Fibroblast of mammary gland (primary cell): ENCODE results near the gene ATG9A.

Experiments used
- DNase-seq: peaks from one replicate; pipeline ENCODE4 v3.0.0-alpha.2; 2010; ENCODE audit warnings: low read depth
- H3K4me3 ChIP-seq: 2 replicates; pipeline ENCODE4 v1.5.1; 2011; ENCODE audit warnings: low read depth, mild to moderate bottlenecking, low read length, moderate library complexity; ENCODE audit not compliant: control insufficient read depth
- TF ChIP-seq, protein P1 (sequence below): conservative IDR thresholded peaks from 2 replicates; pipeline ENCODE4 v1.5.1; 2011; ENCODE audit warnings: low read depth, low read length, inconsistent platforms; ENCODE audit not compliant: control insufficient read depth, insufficient read depth

Gene ATG9A

DNA sequence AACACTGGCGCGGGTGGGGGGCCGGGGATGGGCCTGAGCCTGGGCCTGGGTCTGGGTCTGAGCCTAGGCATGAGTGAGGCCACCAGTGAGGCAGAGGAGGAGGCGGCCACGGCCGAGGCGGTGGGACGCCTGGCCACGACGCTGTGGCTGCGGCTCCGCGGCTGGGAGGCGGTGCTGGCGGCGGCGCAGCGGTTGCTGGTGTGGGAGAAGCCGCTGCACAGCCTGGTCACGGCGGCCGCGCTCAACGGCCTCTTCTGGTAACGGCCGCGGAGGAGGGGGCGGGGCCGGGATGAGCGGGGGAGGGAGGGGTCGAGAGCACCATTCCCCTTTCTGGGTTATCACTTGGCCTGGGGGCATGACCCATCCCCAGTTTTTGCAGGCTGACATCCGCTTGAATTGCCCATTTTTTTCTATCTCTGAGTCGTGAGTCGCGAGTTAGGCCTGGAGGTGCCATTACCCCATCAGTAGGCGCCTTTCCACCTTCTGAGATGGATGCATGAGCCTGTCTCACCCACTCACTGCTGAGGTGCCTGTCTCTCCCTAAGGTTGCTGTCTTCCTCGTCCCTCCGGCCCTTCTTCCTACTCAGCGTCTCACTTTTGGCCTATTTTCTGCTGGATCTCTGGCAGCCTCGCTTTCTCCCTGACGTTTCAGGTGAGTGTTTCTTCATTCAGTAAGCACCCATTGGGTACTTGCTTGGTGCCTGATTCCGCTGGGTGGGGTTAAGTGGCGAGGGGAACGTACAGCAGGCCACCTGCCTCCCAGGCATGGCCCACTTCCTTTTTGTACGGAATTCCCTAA lies 50.9 kb downstream of the ATG9A start:
- TF ChIP-seq, protein P1, sequence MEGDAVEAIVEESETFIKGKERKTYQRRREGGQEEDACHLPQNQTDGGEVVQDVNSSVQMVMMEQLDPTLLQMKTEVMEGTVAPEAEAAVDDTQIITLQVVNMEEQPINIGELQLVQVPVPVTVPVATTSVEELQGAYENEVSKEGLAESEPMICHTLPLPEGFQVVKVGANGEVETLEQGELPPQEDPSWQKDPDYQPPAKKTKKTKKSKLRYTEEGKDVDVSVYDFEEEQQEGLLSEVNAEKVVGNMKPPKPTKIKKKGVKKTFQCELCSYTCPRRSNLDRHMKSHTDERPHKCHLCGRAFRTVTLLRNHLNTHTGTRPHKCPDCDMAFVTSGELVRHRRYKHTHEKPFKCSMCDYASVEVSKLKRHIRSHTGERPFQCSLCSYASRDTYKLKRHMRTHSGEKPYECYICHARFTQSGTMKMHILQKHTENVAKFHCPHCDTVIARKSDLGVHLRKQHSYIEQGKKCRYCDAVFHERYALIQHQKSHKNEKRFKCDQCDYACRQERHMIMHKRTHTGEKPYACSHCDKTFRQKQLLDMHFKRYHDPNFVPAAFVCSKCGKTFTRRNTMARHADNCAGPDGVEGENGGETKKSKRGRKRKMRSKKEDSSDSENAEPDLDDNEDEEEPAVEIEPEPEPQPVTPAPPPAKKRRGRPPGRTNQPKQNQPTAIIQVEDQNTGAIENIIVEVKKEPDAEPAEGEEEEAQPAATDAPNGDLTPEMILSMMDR = no peak
- no peak for DNase-seq

GRCh38 chr2:219177552-219178376 lies 51.7 kb downstream of the ATG9A start, which contains the start of gene RETREG2:
RETREG2 (plus strand) TSS chr2:219178275; CDS start chr2:219178353, 78 bp downstream.
- peak; percentile 92 for DNase-seq
- peak within 1 kb of the TSS; percentile 88 for H3K4me3 ChIP-seq
- TF ChIP-seq, protein P1 = no peak

More for the DNA sequence above, 50.9 kb downstream of the ATG9A start:
- peak overlapping the region; percentile 81 for H3K4me3 ChIP-seq

- DNase-seq = peak; percentile 63
- TF ChIP-seq, protein P1 = no peak
These were observed 52.5 kb downstream of the ATG9A start, which contains the start of gene CNPPD1 for GRCh38 chr2:219176818-219177551. CNPPD1 (minus strand) TSS chr2:219176925; CDS start chr2:219176828, 97 bp downstream.

DNA sequence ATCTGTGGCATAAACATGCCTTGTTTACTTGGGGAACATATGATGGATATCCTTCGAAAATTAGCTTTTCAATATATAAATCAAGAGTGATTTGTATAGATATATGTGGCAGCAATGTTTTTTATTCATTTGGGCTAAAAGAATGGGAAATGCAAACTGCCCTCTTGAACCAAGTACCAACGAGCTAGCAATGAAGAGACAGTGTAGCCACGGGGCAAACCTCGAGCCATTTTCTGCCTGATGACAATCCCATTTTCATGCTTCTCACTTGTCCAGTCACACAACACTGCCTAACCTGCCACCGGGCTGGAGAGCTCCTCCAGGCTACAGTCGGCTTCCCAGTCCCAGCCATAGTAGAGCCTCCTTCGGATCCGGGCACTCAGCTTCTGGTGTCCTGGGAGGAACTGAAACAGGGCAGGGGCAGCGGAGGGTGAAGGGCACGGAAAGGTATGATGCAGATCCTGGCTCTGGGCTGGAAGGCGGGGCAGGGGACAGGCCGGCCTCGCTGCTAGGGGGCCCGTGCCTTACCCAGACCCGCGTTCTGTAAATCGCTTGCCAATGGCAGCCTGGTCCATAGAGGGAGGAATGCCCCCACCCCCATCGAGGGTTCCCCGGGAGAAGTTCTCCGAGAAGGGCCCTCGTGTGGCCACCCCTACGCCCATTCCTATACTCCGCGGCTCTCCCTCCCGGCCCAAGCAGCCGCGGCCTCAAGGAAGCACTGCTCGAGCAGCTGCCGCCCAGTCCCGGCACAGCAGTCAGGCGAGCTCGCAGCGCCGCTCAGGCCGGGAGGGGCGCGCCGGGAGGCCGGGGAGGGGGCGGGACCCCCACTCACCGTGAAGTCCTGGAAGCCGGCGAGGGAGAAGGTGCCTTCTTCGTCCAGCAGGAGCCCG lies 53.3 kb downstream of the ATG9A start:
- TF ChIP-seq, protein P1 = no peak
- DNase-seq = peak; percentile 22
- peak overlapping the region; percentile 88 for H3K4me3 ChIP-seq

More at GRCh38 chr2:219176818-219177551, 52.5 kb downstream of the ATG9A start, which contains the start of gene CNPPD1:
- H3K4me3 ChIP-seq = peak within 1 kb of the TSS; percentile 88

DNA sequence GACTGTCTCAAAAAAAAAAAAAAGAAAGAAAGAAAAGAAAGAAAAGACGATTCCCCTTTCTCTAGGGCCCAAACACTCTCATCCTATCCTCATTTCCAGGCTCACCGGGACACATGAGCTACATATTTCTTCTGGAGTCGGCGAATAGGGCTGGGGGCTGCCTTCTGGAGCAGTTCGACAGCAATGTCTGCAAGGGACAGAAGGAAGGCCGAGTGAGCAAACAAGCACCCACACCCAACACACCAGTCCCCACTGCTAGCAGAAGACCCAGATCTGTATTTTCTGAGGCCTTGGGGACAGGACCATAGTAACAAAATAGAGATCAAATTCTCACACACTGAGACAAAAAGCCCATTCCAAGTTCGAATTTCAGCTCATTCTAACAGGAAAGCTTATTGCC lies 54.0 kb downstream of the ATG9A start:
- peak overlapping the region; percentile 88 for H3K4me3 ChIP-seq
- no peak for DNase-seq
- TF ChIP-seq, protein P1 = no peak
